Body of pancreas (tissue), 4 donors: ENCODE measurements around the gene PBX3. TPM values are rescaled to one million over a fixed set of nuclear protein-coding genes. Genes with fewer than 3 reads are reported as not detected.
A peak's percentile ranks its signal among the peaks of the same experiment; 100 is the strongest.

Experiments
- ATAC-seq: fragments of 150-250 bp; one replicate; pipeline ENCODE4 v1.9.1; 2016
- DNase-seq, 4 donors: peaks; one replicate each; pipeline ENCODE4 v3.0.0-alpha.2; 2019
- H3K27ac ChIP-seq, 4 donors: fragments of 200-600 bp; sonication (generic); 1 replicate in 3 of 4; 2 replicates in 1 of 4; pipeline versions ENCODE4 v1.5.1 to v1.6.1; 2016 to 2019; ENCODE audit warnings: mild to moderate bottlenecking in 1 of 4, mixed read lengths in 1 of 4, moderate library complexity in 1 of 4
- H3K27me3 ChIP-seq, 2 donors: fragments of 200-600 bp; sonication (generic); one replicate each; pipeline ENCODE4 v1.6.0; 2016; ENCODE audit warnings: mild to moderate bottlenecking in 1 of 2
- H3K36me3 ChIP-seq, 2 donors: fragments of 200-600 bp; sonication (generic); replicated peaks in 1 of 2; 2 replicates each; pipeline ENCODE4 v1.5.1; 2016; ENCODE audit warnings: low read depth in 2 of 2; ENCODE audit not compliant: insufficient read depth in 1 of 2
- H3K4me1 ChIP-seq: fragments of 200-600 bp; sonication (generic); one replicate; pipeline ENCODE4 v1.6.0; 2016
- H3K4me3 ChIP-seq, 2 donors: fragments of 200-600 bp; sonication (generic); 1 replicate in 1 of 2; 2 replicates in 1 of 2; pipeline ENCODE4 v1.5.1; 2016 to 2019
- H3K9me3 ChIP-seq, 3 donors: fragments of 200-600 bp; sonication (generic); 1 replicate in 2 of 3; 2 replicates in 1 of 3; pipeline ENCODE4 v1.5.1; 2016
- CTCF ChIP-seq, 7 experiments: fragments of 450-650 bp in 4 of 7; fragments of 200-600 bp in 3 of 7; sonication (generic) in 3 of 7; IDR thresholded peaks; one replicate each; pipeline ENCODE4 v1.5.1; 2016 to 2019; ENCODE audit warnings: antibody characterized with exemption in 7 of 7
- POLR2A ChIP-seq, 3 donors: fragments of 450-650 bp; IDR thresholded peaks; one replicate each; pipeline ENCODE4 v1.6.1; 2016; ENCODE audit warnings: antibody characterized with exemption in 3 of 3, mild to moderate bottlenecking in 2 of 3
- WGBS, 2 donors: methylation state at CpG; one replicate each; pipeline ENCODE4 v1.1.5; 2017; 5-methylcytosine and 5-hydroxymethylcytosine counted together
- intact Hi-C: fragments of 100-400 bp; cut with DNase I; formaldehyde crosslinking; loops from one replicate; pipeline ENCODE4 v1.15.1; 2023
- total RNA-seq, 2 donors: library from RNA; depleted of rRNA; stranded (reverse); fragments of >200 nt; gene quantifications; one replicate each; pipeline ENCODE4 v1.1.0, GENCODE V29; 2016

Gene PBX3
- total RNA-seq, 2 donors from 2014 or later, result 12.5 to 36.3 TPM

DNA sequence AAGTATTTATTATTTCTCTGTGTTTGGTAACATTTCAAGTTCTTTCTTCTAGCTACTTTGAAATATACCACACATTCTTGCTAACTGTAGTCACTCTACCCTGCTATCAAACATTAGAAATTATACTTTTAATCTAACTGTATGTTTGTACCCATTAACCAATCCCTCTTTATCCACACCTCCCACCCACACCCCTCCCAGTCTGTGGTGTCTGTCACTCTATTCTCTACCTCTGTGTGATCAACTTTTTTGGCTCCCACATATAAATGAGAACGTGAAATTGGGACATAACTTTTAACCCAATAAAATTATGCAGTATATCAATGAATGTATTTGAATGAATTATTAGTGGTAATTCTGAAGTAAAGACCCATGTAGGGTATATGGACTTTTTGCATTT lies 79.7 kb downstream of the PBX3 start:
- intact Hi-C loops, result no loop called here
- no peaks in the 10 kb centered on the region for H3K36me3 ChIP-seq
- DNase-seq (no peak), ATAC-seq (no peak)
- no peak overlapping the region for H3K4me3 ChIP-seq
- H3K4me1 ChIP-seq, result peaks cover 12% of the 10 kb centered on the region
- 55 to 66% methylated on average over 1 of the region's 1 CpG for WGBS, 2 donors
- no peaks in the 10 kb centered on the region for H3K9me3 ChIP-seq
- no peak overlapping the region for H3K27ac ChIP-seq
- TF ChIP-seq POLR2A (IDR thresholded peaks at IDR 0.05) (no peak), CTCF (IDR thresholded peaks at IDR 0.05) (no peak)
- no peaks in the 10 kb centered on the region for H3K27me3 ChIP-seq

- peak in 2 of 4 donors; percentile 24 to 41 for DNase-seq
- Histone ChIP-seq H3K4me3 (peak overlapping the region in 1 of 2 donors; percentile 6), H3K4me1 (peaks cover 12% of the 10 kb centered on the region), H3K9me3 (no peaks in the 10 kb centered on the region), H3K27me3 (no peaks in the 10 kb centered on the region), H3K27ac (peak overlapping the region in 3 of 4 donors; percentile 6 to 59 (median 39)), H3K36me3 (no peaks in the 10 kb centered on the region)
- WGBS, 2 donors, result 37 to 62% methylated on average over 7 of the region's 7 CpGs
- ATAC-seq, result peak; percentile 47
- TF ChIP-seq POLR2A (IDR thresholded peaks at IDR 0.05) (no peak), CTCF (IDR thresholded peaks at IDR 0.05) (no peak)
- intact Hi-C loops, result no loop called here
Measured at GRCh38 chr9:125829743-125830142, 82.6 kb downstream of the PBX3 start.

DNA sequence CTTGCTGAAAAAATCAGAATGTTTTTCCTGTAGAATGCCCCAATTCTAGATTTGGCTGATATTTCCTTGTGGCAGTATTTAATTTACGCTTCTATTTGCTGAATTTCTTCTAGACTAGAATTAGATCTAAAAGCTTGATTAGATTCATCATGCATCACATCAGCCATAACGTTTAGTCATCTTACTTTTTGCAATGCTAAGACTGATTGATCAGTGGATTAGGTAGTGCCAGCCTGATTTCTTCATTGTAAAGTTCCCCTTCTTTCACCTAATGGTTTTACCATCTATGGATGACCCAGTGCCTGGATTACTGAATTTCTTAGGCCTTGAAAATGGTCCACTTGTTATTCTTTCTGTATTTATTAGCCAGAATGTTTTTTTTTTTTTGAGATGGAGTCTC lies 83.9 kb downstream of the PBX3 start:
- ATAC-seq (no peak), DNase-seq (no peak)
- Histone ChIP-seq H3K36me3 (no peaks in the 10 kb centered on the region), H3K4me3 (no peak overlapping the region), H3K27me3 (no peaks in the 10 kb centered on the region), H3K27ac (no peak overlapping the region), H3K4me1 (peaks cover 5% of the 10 kb centered on the region), H3K9me3 (no peaks in the 10 kb centered on the region)
- intact Hi-C loops, result no loop called here
- TF ChIP-seq POLR2A (IDR thresholded peaks at IDR 0.05) (no peak), CTCF (IDR thresholded peaks at IDR 0.05) (no peak)
- WGBS, 2 donors, result 61 to 77% methylated on average over 2 of the region's 2 CpGs

- ATAC-seq (no peak), DNase-seq (no peak)
- Histone ChIP-seq H3K36me3 (no peaks in the 10 kb centered on the region), H3K27ac (no peak overlapping the region), H3K4me3 (no peak overlapping the region), H3K4me1 (peaks cover 5% of the 10 kb centered on the region), H3K9me3 (no peaks in the 10 kb centered on the region), H3K27me3 (no peaks in the 10 kb centered on the region)
- no peak for TF ChIP-seq CTCF (IDR thresholded peaks at IDR 0.05)
- no peak for TF ChIP-seq POLR2A (IDR thresholded peaks at IDR 0.05)
- intact Hi-C loops, result no loop called here
- 61 to 85% methylated on average over 1 of the region's 1 CpG for WGBS, 2 donors
Measured at GRCh38 chr9:125831616-125832015, 84.4 kb downstream of the PBX3 start.

GRCh38 chr9:125835655-125836054 lies 88.5 kb downstream of the PBX3 start:
- Histone ChIP-seq H3K36me3 (no peaks in the 10 kb centered on the region), H3K4me3 (no peak overlapping the region), H3K4me1 (no peaks in the 10 kb centered on the region), H3K27ac (no peak overlapping the region), H3K9me3 (no peaks in the 10 kb centered on the region), H3K27me3 (no peaks in the 10 kb centered on the region)
- ATAC-seq (no peak), DNase-seq (no peak)
- intact Hi-C loops, result no loop called here
- WGBS, 2 donors, result 48 to 56% methylated on average over 1 of the region's 1 CpG
- TF ChIP-seq CTCF (IDR thresholded peaks at IDR 0.05) (no peak), POLR2A (IDR thresholded peaks at IDR 0.05) (no peak)
